Liver (tissue), 9 donors: ENCODE measurements around the gene LDHB. TPM values are rescaled to one million over a fixed set of nuclear protein-coding genes. Genes with fewer than 3 reads are reported as not detected.

Experiments
- DNase-seq: peaks from one replicate; pipeline ENCODE4 v3.0.0-alpha.2; 2017; ENCODE audit warnings: low spot score
- H3K27ac ChIP-seq, 2 donors: one replicate each; pipeline ENCODE4 v1.7.0; 2013; ENCODE audit warnings: inconsistent platforms in 2 of 2, low read length in 2 of 2, control low read depth in 1 of 2, low read depth in 1 of 2, mild to moderate bottlenecking in 1 of 2
- H3K27me3 ChIP-seq, 4 donors: one replicate each; pipeline versions ENCODE4 v1.6.1 to v1.7.0; 2013; ENCODE audit warnings: low read length in 3 of 4, inconsistent platforms in 1 of 4, mild to moderate bottlenecking in 1 of 4, moderate library complexity in 1 of 4; ENCODE audit not compliant: control insufficient read depth in 4 of 4, insufficient read depth in 4 of 4
- H3K36me3 ChIP-seq, 4 donors: one replicate each; pipeline versions ENCODE4 v1.6.1 to v1.7.0; 2013; ENCODE audit warnings: low read length in 3 of 4, mild to moderate bottlenecking in 3 of 4, low read depth in 1 of 4, moderate library complexity in 1 of 4; ENCODE audit not compliant: control insufficient read depth in 4 of 4, insufficient read depth in 3 of 4
- H3K4me1 ChIP-seq, 4 donors: one replicate each; pipeline versions ENCODE4 v1.6.1 to v1.7.0; 2013; ENCODE audit warnings: low read length in 3 of 4, mild to moderate bottlenecking in 3 of 4, moderate library complexity in 1 of 4; ENCODE audit not compliant: control insufficient read depth in 4 of 4, insufficient read depth in 4 of 4
- H3K4me3 ChIP-seq, 3 donors: one replicate each; pipeline versions ENCODE4 v1.6.1 to v1.7.0; 2013; ENCODE audit warnings: low read length in 3 of 3, control low read depth in 1 of 3, low read depth in 1 of 3, mild to moderate bottlenecking in 1 of 3
- H3K9ac ChIP-seq, 2 donors: one replicate each; pipeline ENCODE4 v1.7.0; 2013; ENCODE audit warnings: low read length in 2 of 2, mild to moderate bottlenecking in 2 of 2, moderate library complexity in 2 of 2, control low read depth in 1 of 2, low read depth in 1 of 2
- H3K9me3 ChIP-seq, 4 donors: one replicate each; pipeline versions ENCODE4 v1.6.1 to v1.7.0; 2013; ENCODE audit warnings: low read length in 3 of 4; ENCODE audit not compliant: control insufficient read depth in 4 of 4
- ATF3 ChIP-seq: IDR thresholded peaks from 2 replicates; pipeline ENCODE4 v1.6.1; 2016; ENCODE audit warnings: antibody characterized with exemption
- CTCF ChIP-seq: fragments of 150-350 bp; IDR thresholded peaks from 2 replicates; pipeline ENCODE4 v1.5.1; 2017; ENCODE audit warnings: improper control_type of control experiment, low read depth, low read length; ENCODE audit not compliant: missing input control
- GABPA ChIP-seq, 2 donors: IDR thresholded peaks in 1 of 2; conservative IDR thresholded peaks in 1 of 2; 2 replicates each; pipeline ENCODE4 v1.6.1; 2016; ENCODE audit warnings: antibody characterized with exemption in 2 of 2, mild to moderate bottlenecking in 1 of 2, moderate library complexity in 1 of 2
- HNF4G ChIP-seq: IDR thresholded peaks from 2 replicates; pipeline ENCODE4 v1.6.1; 2016; ENCODE audit warnings: antibody characterized with exemption
- MAX ChIP-seq: IDR thresholded peaks from 2 replicates; pipeline ENCODE4 v1.6.1; 2016; ENCODE audit warnings: antibody characterized with exemption
- NR2F2 ChIP-seq: IDR thresholded peaks from 2 replicates; pipeline ENCODE4 v1.6.1; 2016; ENCODE audit warnings: antibody characterized with exemption
- SP1 ChIP-seq: IDR thresholded peaks from 2 replicates; pipeline ENCODE4 v1.6.1; 2018; ENCODE audit warnings: antibody characterized with exemption, mild to moderate bottlenecking
- TAF1 ChIP-seq: conservative IDR thresholded peaks from 2 replicates; pipeline ENCODE4 v1.6.1; 2016; ENCODE audit warnings: antibody characterized with exemption, mild to moderate bottlenecking
- WGBS: extraction: QIAGEN DNeasy Blood & Tissue Kit; methylation state at CpG from one replicate; pipeline ENCODE4 v1.1.7; 2013; 5-methylcytosine and 5-hydroxymethylcytosine counted together
- polyA plus RNA-seq, 2 donors: library from polyadenylated mRNA; stranded (reverse) in 1 of 2; unstranded in 1 of 2; fragments of 200-250 nt in 1 of 2; fragments of >200 nt in 1 of 2; fragmentation: Nextera tagmentation in 1 of 2; extraction: Ambion mirVana in 1 of 2; gene quantifications; one replicate each; pipeline versions ENCODE4 v1.2.1 to v1.2.3, GENCODE V29; 2013 to 2015
- total RNA-seq, 2 donors: library from RNA; depleted of rRNA; stranded (reverse); fragments of >200 nt; gene quantifications; one replicate each; pipeline ENCODE4 v1.2.3, GENCODE V29; 2014
- TF ChIP-seq, protein P1 (sequence below): IDR thresholded peaks from 2 replicates; pipeline ENCODE4 v1.6.1; 2016; ENCODE audit warnings: antibody characterized with exemption
- donor health status: healthy.
- donor health status: healthy.
- donor health status: healthy.
- donor health status: healthy.
- donor health status: healthy.

Gene LDHB
- total and polyA plus RNA-seq, 4 donors = 20.9 to 99.7 (median 42.3) TPM

- Histone ChIP-seq H3K9ac (no peak overlapping the region), H3K4me3 (no peak overlapping the region), H3K4me1 (peaks cover 2 to 27% (median 9%) of the 10 kb centered on the region in 4 donors), H3K27me3 (no peaks in the 10 kb centered on the region), H3K9me3 (no peaks in the 10 kb centered on the region), H3K27ac (no peak overlapping the region), H3K36me3 (peaks cover 0 to 3% (median 0%) of the 10 kb centered on the region in 4 donors)
- no peak for DNase-seq
- no peak for TF ChIP-seq NR2F2
- no peak for TF ChIP-seq ATF3
- TF ChIP-seq SP1 = no peak
- TF ChIP-seq GABPA (IDR thresholded peaks at IDR 0.05 in 1 of 2, conservative IDR thresholded peaks at IDR 0.05 in 1 of 2) = no peak
- no peak for TF ChIP-seq MAX
- TF ChIP-seq HNF4G = no peak
- TF ChIP-seq, protein P1, sequence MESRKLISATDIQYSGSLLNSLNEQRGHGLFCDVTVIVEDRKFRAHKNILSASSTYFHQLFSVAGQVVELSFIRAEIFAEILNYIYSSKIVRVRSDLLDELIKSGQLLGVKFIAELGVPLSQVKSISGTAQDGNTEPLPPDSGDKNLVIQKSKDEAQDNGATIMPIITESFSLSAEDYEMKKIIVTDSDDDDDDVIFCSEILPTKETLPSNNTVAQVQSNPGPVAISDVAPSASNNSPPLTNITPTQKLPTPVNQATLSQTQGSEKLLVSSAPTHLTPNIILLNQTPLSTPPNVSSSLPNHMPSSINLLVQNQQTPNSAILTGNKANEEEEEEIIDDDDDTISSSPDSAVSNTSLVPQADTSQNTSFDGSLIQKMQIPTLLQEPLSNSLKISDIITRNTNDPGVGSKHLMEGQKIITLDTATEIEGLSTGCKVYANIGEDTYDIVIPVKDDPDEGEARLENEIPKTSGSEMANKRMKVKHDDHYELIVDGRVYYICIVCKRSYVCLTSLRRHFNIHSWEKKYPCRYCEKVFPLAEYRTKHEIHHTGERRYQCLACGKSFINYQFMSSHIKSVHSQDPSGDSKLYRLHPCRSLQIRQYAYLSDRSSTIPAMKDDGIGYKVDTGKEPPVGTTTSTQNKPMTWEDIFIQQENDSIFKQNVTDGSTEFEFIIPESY = no peak
- no peak for TF ChIP-seq TAF1
- no peak for TF ChIP-seq CTCF
- WGBS = 86% methylated on average over 3 of the region's 3 CpGs
These were observed 72.2 kb downstream of the LDHB start for GRCh38 chr12:21585485-21585884.

Other genes starting within 250 kb of the LDHB start
- 10 to 100 TPM in 1 of 2 donors, 1 to 10 TPM in 1; 6.4 to 10.6 TPM for gene PYROXD1, start 220.2 kb downstream of the LDHB start, total RNA-seq
- gene PYROXD1, start 220.2 kb downstream of the LDHB start, polyA plus RNA-seq = 1 to 10 TPM; 7.1 to 8.4 TPM
- 10 to 100 TPM; 14.1 to 20.1 TPM for gene RECQL, start 156.2 kb downstream of the LDHB start, total RNA-seq
- gene RECQL, start 156.2 kb downstream of the LDHB start, polyA plus RNA-seq = 10 to 100 TPM in 1 of 2 donors, 1 to 10 TPM in 1; 5.8 to 10.0 TPM
- gene GOLT1B, start 156.1 kb downstream of the LDHB start, total RNA-seq = 10 to 100 TPM; 11.0 to 16.5 TPM
- 10 to 100 TPM; 18.0 to 36.9 TPM for gene GOLT1B, start 156.1 kb downstream of the LDHB start, polyA plus RNA-seq
- 1 to 10 TPM in 1 of 2 donors, under 1 TPM in 1; 0.25 to 1.2 TPM for gene SPX, start 131.5 kb downstream of the LDHB start, total RNA-seq
- gene SPX, start 131.5 kb downstream of the LDHB start, polyA plus RNA-seq = 1 to 10 TPM in 1 of 2 donors, under 1 TPM in 1; 0.30 to 3.7 TPM
- 10 to 100 TPM; 15.5 to 86.8 TPM for gene GYS2, start 53.0 kb downstream of the LDHB start, total RNA-seq
- gene GYS2, start 53.0 kb downstream of the LDHB start, polyA plus RNA-seq = 10 to 100 TPM; 19.8 to 48.5 TPM
- gene KCNJ8, start 116.9 kb upstream of the LDHB start, total RNA-seq = 10 to 100 TPM; 10.9 to 44.2 TPM
- 10 to 100 TPM; 24.2 to 30.3 TPM for gene KCNJ8, start 116.9 kb upstream of the LDHB start, polyA plus RNA-seq